Left colon (tissue), 2 donors: ENCODE measurements around the gene SLC26A9. TPM values are rescaled to one million over a fixed set of nuclear protein-coding genes. Genes with fewer than 3 reads are reported as not detected.
"Not testable (repeated sequence)": the region's sequence is repeated elsewhere in the genome, so short reads cannot be mapped to it uniquely, and the experiment has no call there.

Experiments used
- ATAC-seq: fragments of 200-7000 bp; cut with Tn5 transposase; one replicate; pipeline ENCODE4 v1.9.1; 2020; ENCODE audit warnings: mild to moderate bottlenecking, moderate library complexity
- DNase-seq, 2 donors: peaks; one replicate each; pipeline ENCODE4 v3.0.0-alpha.2; 2020
- intact Hi-C, 2 donors: fragments of 100-400 bp; cut with DNase I in 1 of 2; cut with micrococcal nuclease in 1 of 2; formaldehyde crosslinking; loops; one replicate each; pipeline versions ENCODE4 v1.11.2 to v1.14.0; 2022; cut with DNase I, micrococcal nuclease
- total RNA-seq, 2 donors: library from RNA; stranded (reverse); fragmentation: NEBNext Ultra II Directional; extraction: Animal tissue kit (Norgen Biotek cat#: 25700); gene quantifications; one replicate each; pipeline ENCODE4 v1.2.1, GENCODE V29; 2021
- donor health status: DM: no; HTN: no; CAD: no.
- donor health status: DM: yes; HTN: yes; CAD: no.

Gene SLC26A9
- total RNA-seq, 2 donors from 2014 or later = not detected

DNA sequence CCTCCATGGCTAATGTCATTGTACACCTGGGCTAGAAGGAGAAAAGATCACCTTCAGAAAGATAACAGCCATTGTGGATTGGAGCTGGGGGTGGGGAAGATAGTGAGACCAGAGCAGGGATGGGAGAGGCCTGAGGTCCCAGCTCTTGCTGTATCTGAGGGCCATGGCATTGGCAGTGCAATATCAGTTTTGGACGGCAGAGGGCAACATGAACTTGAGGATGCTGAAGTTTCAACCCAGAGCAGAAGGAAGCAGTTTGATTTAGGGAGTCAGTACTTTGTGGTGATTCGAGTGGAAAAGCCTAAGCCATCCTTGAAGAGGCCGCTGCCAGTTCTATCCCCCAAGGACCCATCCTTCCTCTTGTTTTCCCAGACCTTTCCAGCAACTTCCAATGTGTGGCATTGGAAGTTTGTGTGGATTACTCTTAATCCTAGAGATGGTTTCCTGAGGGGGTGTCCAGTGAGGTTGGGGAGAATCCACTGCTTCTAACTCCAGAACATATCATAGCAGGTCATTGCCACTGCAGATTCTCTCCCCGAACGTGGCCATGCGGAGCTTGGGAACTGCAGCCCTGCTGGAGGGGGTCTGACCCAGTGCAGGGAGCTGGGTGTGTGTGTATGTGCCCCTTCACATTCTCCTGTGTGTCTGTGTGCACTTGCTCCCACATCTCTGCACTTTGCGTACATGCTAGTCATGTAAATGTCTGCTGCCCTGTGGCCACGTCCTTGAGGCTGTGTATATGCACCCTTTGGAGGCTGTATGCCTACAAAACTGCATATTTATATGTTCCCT lies 24.1 kb downstream of the SLC26A9 start:
- intact Hi-C loops = loop anchor here in 1 of 2 donors (5.0 kb wide), 1 partner anchor 58 kb away; no protein-coding TSS in a partner anchor
- ATAC-seq = peak; percentile 81
- peak; percentile 45 to 78 for DNase-seq

DNA sequence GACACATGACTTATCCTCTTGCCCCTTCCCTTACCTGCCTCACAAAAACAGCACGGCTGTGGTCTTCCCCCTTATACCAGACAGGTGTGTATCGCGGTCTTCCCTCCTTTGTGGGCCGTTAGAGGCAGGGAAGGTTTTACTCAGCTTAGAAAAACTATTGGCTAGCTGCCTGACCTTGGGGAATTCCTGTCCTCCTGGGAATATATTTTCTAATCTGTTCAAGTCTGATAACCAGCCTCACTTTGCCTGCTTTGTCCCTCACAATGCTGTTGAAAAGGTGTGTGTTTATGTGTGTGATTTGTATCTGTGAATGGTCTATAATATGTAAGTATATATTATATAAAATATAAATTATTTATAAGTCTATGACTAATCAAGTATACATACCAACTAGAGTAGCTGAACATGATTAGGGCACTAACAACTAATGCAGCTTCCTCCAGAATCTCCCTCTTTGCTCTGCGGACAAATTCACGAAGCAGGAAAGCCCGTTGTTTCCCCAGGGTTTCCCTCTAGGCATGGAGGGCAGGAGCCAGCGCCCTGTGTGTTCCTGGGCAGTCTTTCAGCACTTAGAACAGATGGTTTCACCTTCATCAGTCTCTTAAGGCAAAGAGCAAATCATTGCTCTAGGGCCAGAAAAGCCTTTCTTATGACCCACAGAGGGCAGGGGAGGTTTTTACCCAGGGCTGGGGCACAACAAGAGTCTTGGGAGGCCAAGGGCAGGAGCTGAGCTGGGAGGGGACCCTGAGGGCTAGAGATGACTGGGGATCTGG lies 25.6 kb downstream of the SLC26A9 start:
- ATAC-seq (no peak), DNase-seq (no peak)
- intact Hi-C loops = loop anchor here in 1 of 2 donors (5.0 kb wide), 1 partner anchor 60 kb away; no protein-coding TSS in a partner anchor

DNA sequence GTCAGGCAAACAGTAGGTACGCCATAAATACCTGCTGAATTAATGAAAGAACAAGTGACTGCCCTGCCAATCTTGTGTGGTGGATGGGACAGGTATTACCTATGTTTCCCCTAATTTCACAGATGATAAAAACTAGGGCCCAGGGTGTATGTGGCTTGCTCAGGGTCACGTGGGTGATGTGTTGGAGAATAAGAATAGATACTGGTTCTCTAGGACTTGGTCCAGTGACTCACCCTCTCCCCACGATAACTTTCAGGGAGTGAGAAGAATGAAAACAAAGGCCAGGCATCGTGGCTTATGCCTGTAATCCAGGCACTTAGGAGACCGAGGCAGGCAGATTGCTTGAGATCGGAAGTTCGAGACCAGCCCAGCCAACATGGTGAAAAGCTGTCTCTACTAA lies 26.7 kb downstream of the SLC26A9 start:
- intact Hi-C loops = loop anchor here in 1 of 2 donors (5.0 kb wide), 1 partner anchor 61 kb away; no protein-coding TSS in a partner anchor
- ATAC-seq (no peak), DNase-seq (no peak)

DNA sequence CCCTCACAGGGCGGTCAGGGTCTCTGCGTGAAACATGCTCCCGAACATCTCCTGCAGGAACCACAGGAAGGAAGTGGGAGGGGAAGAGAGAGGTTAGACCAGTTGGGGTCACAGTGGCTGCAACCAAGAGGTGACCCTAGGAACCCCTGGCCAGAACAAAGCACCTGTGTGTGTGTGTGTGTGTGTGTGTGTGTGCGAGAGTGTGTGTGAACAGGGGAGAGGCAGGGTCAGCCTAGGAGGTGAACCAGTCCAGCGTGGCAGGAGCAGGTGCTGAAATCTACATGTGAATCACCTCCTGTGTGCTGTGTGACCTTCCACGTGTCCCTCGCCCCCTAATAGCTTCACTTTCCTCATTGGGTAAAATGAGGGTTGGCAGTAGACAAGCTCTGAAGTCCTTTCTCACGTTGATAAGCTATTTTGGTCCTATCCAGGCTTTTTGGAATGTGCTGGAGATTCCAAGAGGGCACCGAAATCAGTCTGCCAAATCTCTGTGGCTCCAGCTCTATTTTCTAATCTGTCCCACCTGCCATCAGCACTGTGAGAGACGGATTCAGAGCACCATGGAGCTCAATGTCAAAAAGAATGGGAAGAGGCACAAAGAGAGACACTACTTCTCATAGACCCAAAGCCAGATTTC lies 27.8 kb downstream of the SLC26A9 start:
- intact Hi-C loops = loop anchor here in 1 of 2 donors (5.0 kb wide), 1 partner anchor 62 kb away; no protein-coding TSS in a partner anchor
- ATAC-seq (no peak), DNase-seq (no peak)

DNA sequence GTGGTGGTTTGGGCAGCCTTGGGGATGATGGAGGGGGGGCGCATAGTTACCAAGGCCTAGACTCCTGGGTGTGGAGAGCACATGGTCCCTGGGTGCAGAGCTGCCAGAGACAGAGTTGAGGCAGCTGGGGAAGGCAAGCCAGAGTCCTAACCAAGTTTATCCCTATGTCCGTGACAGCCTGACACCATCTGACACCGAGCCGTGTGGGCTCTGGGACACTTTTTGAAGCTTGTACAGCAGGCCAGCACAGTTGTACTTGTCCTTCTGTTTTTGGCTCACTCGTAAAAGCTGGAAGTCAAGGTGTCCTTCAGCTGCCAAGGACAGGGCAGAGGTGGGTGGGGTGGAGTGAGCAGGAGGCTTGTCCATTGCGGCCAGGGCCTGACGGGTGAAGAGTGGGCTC lies 28.5 kb downstream of the SLC26A9 start:
- ATAC-seq (no peak), DNase-seq (no peak)

DNA sequence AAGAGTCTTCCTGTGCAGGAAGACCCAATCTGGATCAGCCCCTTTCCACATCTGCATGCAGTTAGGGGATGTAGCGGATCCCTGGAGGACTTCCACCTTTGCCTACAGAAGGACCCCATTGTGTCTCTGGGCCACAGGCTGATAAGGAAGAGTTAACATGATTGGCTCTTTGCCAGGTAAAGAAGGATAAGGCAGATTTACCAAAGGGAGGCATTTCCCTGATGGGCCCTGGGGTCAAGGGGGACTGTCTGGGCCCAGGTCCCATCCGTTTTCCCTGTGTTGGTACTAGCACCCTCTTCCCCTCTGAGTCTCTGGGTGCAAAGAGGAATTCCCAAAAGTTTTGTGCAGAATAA lies 29.1 kb downstream of the SLC26A9 start:
- no peak for DNase-seq
- ATAC-seq = no peak
- intact Hi-C loops = no loop called here

More for the DNA sequence above, 28.5 kb downstream of the SLC26A9 start:
- intact Hi-C loops = loop anchor here in 1 of 2 donors (5.0 kb wide), 1 partner anchor 63 kb away; no protein-coding TSS in a partner anchor

DNA sequence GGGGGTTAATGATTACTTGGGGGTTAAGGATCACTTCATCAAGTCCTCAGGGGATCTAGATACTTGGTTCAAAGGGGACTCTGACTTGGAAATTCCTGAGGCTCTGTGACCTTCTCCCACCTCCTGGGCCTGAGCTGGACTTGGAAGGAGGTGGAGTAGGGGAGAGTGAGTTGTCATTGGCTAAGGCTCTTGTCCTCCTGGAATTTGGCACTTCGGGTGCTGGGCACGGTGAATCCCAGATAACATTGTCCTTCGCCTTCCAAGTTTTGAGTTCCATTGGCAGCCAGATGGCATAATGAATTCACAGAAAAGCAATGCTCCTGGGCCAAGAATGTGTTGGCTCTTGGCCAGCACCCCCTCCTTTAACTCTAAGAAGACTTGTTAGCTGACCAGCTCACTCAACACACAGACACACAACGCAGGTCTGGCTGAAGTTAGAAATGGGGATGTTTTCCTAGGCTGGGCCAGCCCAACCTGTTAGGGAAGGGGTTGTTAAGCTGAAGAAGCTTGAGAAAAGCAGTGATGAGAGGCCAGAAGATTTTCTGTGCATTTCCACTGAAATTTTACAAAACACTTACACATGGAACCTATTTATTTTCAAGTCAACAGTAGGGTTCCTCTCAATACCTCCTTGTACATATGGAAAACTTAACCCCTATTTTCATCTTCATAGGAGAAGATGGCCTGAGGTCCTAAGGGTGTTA lies 29.7 kb downstream of the SLC26A9 start:
- no peak for ATAC-seq
- DNase-seq = no peak
- intact Hi-C loops = no loop called here

DNA sequence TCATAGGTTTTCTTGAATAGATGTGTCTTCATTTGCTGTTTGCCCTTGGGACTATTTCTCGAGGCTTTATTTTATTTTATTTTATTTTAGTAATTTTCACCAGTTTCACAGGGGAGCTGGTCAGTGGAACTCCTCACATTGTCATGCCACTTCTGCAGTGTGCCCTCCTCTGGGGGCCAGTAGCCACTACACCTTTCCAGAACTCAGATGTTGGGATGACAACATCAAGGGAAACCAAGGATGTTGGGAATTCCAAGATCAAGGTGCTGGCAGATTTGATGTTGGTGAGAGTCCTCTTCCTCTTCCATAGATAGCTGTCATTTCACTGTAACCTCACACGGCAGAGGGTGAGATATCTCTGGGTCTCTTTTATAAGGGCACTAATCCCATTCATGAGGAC lies 35.5 kb downstream of the SLC26A9 start:
- intact Hi-C loops = loop anchor here in 1 of 2 donors (5.0 kb wide), 1 partner anchor 115 kb away; no protein-coding TSS in a partner anchor
- DNase-seq = peak in 1 of 2 donors; percentile 22
- ATAC-seq = peak; percentile 56

DNA sequence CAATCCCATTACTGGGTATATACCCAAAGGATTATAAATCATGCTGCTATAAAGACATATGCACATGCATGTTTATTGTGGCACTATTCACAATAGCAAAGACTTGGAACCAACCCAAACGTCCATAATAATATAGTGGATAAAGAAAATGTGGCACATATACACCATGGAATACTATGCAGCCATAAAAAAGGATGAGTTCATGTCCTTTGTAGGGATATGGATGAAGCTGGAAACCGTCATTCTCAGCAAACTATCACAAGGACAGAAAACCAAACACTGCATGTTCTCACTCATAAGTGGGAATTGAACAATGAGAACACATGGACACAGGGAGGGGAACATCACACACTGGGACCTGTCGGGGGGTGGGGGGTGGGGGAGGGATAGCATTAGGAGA lies 38.2 kb downstream of the SLC26A9 start:
- not testable (repeated sequence) for DNase-seq, ATAC-seq
- intact Hi-C loops = loop anchor here in 1 of 2 donors (5.0 kb wide), 1 partner anchor 113 kb away; no protein-coding TSS in a partner anchor

DNA sequence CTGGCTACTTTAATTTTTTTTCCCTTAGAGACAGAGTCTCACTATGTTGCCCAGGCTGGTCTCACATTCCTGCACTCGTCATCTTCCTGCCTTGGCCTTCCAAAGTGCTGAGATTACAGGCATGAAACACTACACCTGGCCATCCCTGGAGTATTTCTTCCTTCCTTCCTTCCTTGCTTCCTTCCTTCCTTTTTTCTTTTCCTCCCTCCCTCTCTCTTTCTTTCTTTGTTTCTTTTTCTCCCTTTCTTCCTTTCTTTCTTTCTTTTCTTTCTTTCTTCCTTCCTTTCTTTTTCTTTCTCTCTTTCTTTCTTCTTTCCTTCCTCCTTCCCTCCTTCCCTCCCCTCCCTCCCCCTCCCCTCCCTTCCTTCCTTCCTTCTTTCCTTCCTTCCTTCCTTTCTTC lies 46.9 kb downstream of the SLC26A9 start:
- DNase-seq = no peak
- no peak for ATAC-seq
- intact Hi-C loops = no loop called here

DNA sequence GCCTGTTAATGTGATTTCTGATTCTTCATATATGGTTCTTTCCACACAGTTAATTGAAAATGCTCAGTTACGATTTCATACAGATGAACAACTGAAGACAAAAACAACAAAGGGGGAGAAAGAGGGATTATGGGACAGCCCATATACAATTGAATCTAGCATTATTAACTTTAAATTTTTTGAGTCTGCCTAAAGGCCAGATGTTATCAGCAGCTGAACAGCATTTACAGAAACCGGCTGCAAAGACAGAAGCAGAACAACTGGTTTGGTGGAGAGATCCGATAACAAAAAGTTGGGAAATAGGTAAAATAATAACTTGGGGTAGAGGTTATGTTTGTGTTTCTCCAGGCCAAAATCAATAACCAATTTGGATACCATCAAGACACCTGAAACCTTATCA lies 49.1 kb downstream of the SLC26A9 start:
- DNase-seq, intact Hi-C loops, ATAC-seq: not testable (repeated sequence)

DNA sequence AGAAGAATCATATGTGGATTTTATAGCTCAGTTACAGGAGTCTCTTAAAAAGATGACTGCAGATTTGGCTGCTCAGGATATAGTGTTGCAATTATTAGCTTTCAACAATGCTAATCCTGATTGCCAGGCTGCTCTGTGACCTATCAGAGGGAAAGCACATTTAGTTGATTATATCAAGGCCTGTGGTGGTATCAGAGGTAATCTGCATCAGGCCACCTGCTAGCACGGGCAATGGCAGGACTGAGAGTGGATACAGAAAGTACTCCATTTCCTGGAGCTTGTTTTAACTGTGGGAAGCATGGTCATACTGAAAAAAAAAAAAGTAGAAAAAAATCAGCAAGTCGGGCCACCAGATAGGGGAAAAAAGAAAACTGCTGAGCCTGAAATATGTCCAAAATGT lies 51.1 kb downstream of the SLC26A9 start:
- DNase-seq, intact Hi-C loops, ATAC-seq: not testable (repeated sequence)

DNA sequence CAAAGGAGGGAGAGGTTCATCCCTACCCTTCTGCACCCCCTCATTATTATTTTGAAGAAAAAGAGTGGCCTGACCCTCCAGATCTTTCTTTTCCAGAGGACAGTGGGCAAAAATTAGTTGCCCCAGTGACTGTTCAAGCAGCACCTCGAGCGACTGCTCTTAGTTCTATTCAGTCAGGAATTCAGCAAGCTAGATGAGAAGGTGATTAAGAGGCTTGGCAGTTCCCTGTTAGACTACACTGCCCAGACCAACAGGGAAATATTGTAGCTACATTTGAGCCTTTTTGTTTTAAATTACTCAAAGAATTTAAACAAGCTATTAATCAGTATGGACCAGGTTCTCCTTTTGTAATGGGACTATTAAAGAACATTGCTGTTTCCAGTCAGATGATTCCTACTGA lies 51.8 kb downstream of the SLC26A9 start:
- intact Hi-C loops, ATAC-seq, DNase-seq: not testable (repeated sequence)

DNA sequence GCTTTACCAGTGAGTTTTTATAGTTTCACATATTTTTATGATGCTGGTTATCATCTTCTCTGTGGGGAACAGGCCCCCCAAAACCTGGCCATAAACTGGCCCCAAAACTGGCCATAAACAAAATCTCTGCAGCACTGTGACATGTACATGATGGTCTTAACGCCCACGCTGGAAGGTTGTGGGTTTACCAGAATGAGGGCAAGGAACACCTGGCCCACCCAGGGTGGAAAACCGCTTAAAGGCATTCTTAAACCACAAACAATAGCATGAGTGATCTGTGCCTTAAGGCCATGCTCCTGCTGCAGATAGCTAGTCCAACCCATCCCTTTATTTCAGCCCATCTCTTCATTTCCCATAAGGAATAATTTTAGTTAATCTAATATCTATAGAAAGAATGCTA lies 52.6 kb downstream of the SLC26A9 start:
- DNase-seq, ATAC-seq, intact Hi-C loops: not testable (repeated sequence)

DNA sequence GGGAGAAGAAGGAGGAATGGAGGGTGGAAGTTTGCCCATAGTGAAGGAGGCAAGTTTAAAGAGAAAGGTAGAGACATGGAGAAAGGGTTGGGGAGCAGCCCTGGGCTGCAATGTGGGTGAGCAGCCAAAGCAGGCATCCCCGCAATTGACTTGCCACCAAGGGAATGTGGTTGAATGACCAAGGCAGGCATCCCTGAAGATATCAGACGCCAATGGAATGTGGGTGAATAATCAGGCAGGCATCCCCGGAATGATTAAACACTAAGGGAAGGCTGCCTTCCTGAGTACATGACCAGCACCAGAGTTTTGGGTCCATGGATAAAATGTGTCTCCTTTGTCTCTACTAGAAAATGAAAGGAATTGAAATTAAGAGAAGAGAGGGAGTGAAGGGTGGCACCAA lies 53.5 kb downstream of the SLC26A9 start:
- DNase-seq, intact Hi-C loops, ATAC-seq: not testable (repeated sequence)

DNA sequence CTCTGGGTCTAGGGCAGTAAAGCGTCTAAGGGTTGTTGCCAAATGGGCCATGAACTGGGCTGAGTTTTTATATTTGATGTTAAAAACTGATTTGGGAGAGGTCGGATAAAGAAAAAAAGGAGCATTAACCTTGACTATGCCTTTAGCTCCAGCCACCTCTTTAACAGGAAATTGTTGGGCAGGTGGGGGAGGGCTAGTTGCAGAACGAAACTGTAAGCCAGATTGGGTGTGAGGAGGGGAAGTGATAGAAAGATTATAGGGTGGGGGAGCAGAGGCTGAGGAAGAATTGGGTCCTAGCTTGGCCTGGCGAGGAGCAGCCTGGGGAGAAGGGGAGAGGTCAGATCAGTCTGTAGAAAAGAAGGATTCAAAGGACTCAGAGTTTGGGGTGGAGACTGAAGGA lies 54.2 kb downstream of the SLC26A9 start:
- ATAC-seq, intact Hi-C loops, DNase-seq: not testable (repeated sequence)

DNA sequence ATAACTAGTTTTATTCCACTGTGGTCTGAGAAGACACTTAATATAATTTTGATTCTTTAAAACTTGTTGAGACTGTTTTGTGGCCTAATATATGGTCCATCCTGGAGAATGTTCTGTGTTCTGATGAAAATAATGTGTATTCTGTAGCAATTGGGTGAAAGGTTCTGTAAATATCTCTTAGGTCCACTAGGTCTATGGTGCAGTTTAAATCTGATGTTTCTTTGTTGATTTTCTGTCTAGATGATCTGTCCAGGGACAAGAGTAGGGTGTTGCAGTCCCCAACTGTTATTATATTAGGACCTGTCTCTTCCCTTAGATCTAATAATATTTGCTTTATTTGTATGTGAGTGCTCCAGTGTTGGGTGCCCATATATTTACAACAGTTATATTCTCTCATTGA lies 59.5 kb downstream of the SLC26A9 start:
- no peak for ATAC-seq
- intact Hi-C loops = no loop called here
- no peak for DNase-seq

DNA sequence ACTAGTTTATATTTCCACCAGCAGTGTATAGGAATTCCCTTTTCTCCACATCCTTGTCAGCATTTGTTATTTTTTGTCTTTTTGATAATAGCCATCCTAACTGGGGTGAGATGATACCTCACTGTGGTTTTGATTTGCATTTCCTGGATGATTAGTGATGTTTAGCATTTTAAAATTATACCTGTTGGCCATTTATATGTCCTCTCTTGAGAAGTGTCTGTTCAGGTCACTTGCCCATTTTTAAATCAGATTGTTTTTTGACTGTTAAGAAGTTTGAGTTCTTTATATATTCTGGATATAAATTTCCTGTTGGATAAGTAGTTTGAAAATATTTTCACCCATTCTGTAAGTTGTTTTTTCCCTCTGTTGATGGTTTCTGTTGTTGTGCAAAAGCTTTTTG lies 62.3 kb downstream of the SLC26A9 start:
- intact Hi-C loops = no loop called here
- ATAC-seq = no peak
- DNase-seq = no peak
